Smooth muscle cell (in vitro differentiated cells): Measurements from ENCODE around the gene OSM. TPM values are rescaled to one million over a fixed set of nuclear protein-coding genes. Genes with fewer than 3 reads are reported as not detected.

Source experiments
- DNase-seq: peaks from one replicate; lab custom pipeline; 2025; ENCODE audit not compliant: unreplicated experiment; lab: John Stamatoyannopoulos, UW
- H2AFZ ChIP-seq: fragments of 200-600 bp; sonication (generic); 2 replicates; pipeline ENCODE4 v1.6.0; 2016; ENCODE audit warnings: antibody characterized with exemption, low read depth, mild to moderate bottlenecking
- H3F3A ChIP-seq: fragments of 200-600 bp; sonication (generic); 2 replicates; pipeline ENCODE4 v1.6.0; 2017; ENCODE audit warnings: antibody characterized with exemption, low read depth
- H3K27ac ChIP-seq: fragments of 200-600 bp; sonication (generic); 2 replicates; pipeline ENCODE4 v1.5.1; 2016; ENCODE audit warnings: low read depth, mild to moderate bottlenecking
- H3K27me3 ChIP-seq: fragments of 200-600 bp; sonication (generic); 2 replicates; pipeline ENCODE4 v1.6.1; 2016; ENCODE audit warnings: low read depth, mild to moderate bottlenecking
- H3K36me3 ChIP-seq: fragments of 200-600 bp; sonication (generic); 2 replicates; pipeline ENCODE4 v1.5.1; 2016; ENCODE audit warnings: low read depth
- H3K4me1 ChIP-seq: fragments of 200-600 bp; sonication (generic); 2 replicates; pipeline ENCODE4 v1.5.1; 2016; ENCODE audit warnings: low read depth
- H3K4me2 ChIP-seq: fragments of 200-600 bp; sonication (generic); 2 replicates; pipeline ENCODE4 v1.6.0; 2016; ENCODE audit warnings: mild to moderate bottlenecking
- H3K4me3 ChIP-seq: fragments of 200-600 bp; sonication (generic); 2 replicates; pipeline ENCODE4 v1.5.1; 2016; ENCODE audit warnings: mild to moderate bottlenecking
- H3K79me2 ChIP-seq: fragments of 200-600 bp; sonication (generic); 2 replicates; pipeline ENCODE4 v1.6.0; 2016; ENCODE audit warnings: low read depth, mild to moderate bottlenecking
- H3K9ac ChIP-seq: fragments of 200-600 bp; sonication (generic); 2 replicates; pipeline ENCODE4 v1.6.0; 2016; ENCODE audit warnings: low read depth
- H3K9me3 ChIP-seq: fragments of 200-600 bp; sonication (generic); replicated peaks from 2 replicates; pipeline ENCODE4 v1.5.1; 2016; ENCODE audit warnings: low read depth
- H4K20me1 ChIP-seq: fragments of 200-600 bp; sonication (generic); 2 replicates; pipeline ENCODE4 v1.6.0; 2016; ENCODE audit warnings: low read depth
- WGBS: methylation state at CpG from one replicate; pipeline ENCODE4 v1.1.7; 2016; ENCODE audit warnings: low lambda C conversion rate; 5-methylcytosine and 5-hydroxymethylcytosine counted together
- polyA plus RNA-seq: library from polyadenylated mRNA; unstranded; fragments of >200 nt; fragmentation: Nextera tagmentation; extraction: Ambion mirVana; gene quantifications from 2 replicates; pipeline ENCODE4 v1.2.1, GENCODE V29; 2016
- total RNA-seq: library from RNA; depleted of rRNA; stranded (reverse); fragments of >200 nt; gene quantifications from 2 replicates; pipeline ENCODE4 v1.2.3, GENCODE V29; 2014
- TF ChIP-seq, protein P1 (sequence below): fragments of 200-600 bp; sonication (generic); IDR thresholded peaks from 2 replicates; pipeline ENCODE4 v1.5.1; 2017; ENCODE audit warnings: borderline replicate concordance, mild to moderate bottlenecking, antibody characterized with exemption; ENCODE audit not compliant: insufficient read depth, poor library complexity, severe bottlenecking

The OSM gene
- total and polyA plus RNA-seq, 2 experiments from 2014 or later = 0.14 to 0.27 TPM

DNA sequence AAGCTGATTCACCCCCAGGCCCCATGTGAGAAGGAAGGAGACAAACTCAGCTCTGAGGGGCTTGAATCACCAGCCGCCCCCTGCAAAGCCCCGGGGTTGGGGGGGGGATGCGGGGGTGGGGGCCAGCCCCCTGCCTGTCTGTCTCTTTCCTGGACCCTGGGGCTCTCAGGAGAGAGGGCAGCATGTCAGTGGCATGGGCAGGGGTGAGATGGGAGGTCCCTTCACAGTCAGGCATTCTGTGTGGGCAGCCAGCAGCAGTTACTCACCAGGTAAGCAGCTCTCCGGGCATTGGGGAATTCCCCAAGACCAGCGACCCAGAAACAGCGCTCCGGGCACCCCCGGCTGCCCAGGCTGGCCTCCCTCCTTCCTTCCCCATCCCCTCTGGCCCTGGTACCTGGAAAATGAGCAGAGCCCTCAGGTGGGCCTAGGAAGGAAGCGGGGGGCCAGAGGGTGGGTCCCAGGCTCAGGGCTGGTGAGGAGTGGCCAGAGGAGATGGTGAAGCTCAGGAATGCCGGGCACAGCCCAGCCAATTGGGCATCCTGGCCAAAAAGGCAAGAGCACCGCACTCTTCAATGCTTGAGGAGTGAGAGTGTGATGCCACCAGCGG is 15.9 kb downstream of the OSM start:
- Histone ChIP-seq H3K9ac (peak overlapping the region; percentile 85), H3K9me3 (no peaks in the 10 kb centered on the region), H4K20me1 (no peaks in the 10 kb centered on the region), H3K27ac (peak overlapping the region; percentile 91), H3F3A (peaks cover 20% of the 10 kb centered on the region), H3K4me2 (peak overlapping the region; percentile 59), H3K36me3 (no peaks in the 10 kb centered on the region), H3K4me3 (no peak overlapping the region), H2AFZ (no peak overlapping the region), H3K79me2 (peaks cover 12% of the 10 kb centered on the region), H3K4me1 (peaks cover 20% of the 10 kb centered on the region), H3K27me3 (no peaks in the 10 kb centered on the region)
- TF ChIP-seq, protein P1, sequence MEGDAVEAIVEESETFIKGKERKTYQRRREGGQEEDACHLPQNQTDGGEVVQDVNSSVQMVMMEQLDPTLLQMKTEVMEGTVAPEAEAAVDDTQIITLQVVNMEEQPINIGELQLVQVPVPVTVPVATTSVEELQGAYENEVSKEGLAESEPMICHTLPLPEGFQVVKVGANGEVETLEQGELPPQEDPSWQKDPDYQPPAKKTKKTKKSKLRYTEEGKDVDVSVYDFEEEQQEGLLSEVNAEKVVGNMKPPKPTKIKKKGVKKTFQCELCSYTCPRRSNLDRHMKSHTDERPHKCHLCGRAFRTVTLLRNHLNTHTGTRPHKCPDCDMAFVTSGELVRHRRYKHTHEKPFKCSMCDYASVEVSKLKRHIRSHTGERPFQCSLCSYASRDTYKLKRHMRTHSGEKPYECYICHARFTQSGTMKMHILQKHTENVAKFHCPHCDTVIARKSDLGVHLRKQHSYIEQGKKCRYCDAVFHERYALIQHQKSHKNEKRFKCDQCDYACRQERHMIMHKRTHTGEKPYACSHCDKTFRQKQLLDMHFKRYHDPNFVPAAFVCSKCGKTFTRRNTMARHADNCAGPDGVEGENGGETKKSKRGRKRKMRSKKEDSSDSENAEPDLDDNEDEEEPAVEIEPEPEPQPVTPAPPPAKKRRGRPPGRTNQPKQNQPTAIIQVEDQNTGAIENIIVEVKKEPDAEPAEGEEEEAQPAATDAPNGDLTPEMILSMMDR = no peak
- 52% methylated on average over 10 of the region's 12 CpGs for WGBS
- DNase-seq = peak; percentile 38

DNA sequence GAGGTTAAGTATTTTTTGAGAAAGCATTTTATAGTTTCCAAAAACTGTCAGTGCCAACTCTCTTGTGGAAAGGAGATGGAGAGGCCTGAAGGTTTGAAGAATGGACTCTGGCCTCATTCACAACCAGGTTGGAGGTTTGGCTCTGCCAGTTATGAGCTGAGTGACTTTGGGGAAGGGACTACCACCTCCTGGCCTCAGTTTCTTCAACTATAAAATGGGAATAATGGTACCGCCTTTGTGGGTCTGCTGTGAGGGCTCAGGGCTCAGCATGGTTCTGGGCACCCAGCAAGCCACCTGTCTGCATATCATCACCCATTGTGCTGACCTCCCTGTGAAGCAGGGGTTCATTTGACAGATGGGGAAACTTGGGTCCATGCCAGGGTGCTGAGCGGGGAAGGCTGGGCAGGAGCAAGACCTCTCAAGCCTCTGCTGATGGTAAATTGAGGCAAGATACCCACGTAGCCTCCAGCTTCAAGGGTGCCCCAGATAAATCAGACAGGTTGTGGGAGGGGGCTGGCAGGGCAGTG is 16.5 kb downstream of the OSM start:
- Histone ChIP-seq H3K79me2 (peaks cover 19% of the 10 kb centered on the region), H3K9ac (peak overlapping the region; percentile 85), H3K9me3 (no peaks in the 10 kb centered on the region), H3K36me3 (no peaks in the 10 kb centered on the region), H2AFZ (no peak overlapping the region), H3K27me3 (no peaks in the 10 kb centered on the region), H3K4me3 (no peak overlapping the region), H3K4me1 (peaks cover 22% of the 10 kb centered on the region), H3K4me2 (peak overlapping the region; percentile 21), H3F3A (peaks cover 20% of the 10 kb centered on the region), H3K27ac (peak overlapping the region; percentile 91), H4K20me1 (no peaks in the 10 kb centered on the region)
- TF ChIP-seq, protein P1 = no peak
- 68% methylated on average over 3 of the region's 3 CpGs for WGBS
- no peak for DNase-seq

DNA sequence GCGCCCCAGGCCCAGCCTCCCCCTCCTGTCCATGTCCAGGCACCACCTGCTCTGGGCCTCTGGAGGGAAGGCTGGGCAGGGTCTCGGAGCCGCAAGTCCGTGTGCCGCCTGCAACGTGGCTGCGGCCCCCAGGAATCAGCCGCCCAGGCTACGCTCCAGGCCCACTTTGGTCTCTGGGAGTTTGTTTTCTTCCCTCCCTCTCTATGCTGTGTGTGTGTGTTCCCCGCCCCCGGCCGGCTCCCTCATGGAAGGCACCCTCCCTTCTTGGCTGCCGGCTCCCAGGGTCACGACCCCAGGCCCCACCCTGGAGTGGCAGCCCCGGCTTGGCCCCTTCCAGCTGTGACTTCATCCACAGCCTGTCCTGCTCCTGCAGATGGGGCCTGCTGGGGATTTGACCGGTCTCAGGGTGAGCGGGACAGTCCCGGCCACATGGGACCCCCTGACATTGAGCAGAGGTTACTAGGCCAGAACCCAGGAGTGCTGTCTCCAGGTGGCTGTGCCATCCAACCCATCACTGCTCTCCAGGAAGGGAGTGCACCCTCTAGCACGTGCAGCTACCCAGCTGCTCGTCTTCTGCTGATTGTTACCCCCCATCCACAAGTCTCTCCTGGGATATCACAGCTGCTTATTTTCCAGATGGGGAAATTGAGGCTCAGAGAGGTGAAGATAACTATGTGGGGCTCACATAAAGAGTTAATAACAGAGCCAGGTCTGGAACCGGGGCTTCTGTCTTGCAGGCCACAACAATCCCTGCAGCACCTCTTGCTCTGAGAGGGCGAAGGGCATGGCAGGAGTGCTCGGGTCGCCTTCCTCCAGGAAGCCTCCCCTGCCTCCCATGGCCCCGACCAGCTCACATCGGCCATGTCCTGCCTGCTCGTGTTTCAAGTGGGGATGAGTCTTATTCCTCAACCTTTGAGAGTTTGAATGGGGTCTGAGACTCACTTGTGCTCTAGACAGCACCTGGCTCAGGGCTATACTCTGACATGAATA is 17.3 kb downstream of the OSM start:
- Histone ChIP-seq H3K4me3 (no peak overlapping the region), H3F3A (peaks cover 20% of the 10 kb centered on the region), H3K9ac (peak overlapping the region; percentile 85)

More for the DNA sequence above, 17.3 kb downstream of the OSM start:
- H3K4me1 ChIP-seq = peaks cover 24% of the 10 kb centered on the region
- peak overlapping the region; percentile 91 for H3K27ac ChIP-seq
- H3K36me3 ChIP-seq = no peaks in the 10 kb centered on the region
- no peak overlapping the region for H2AFZ ChIP-seq
- H4K20me1 ChIP-seq = no peaks in the 10 kb centered on the region
- no peaks in the 10 kb centered on the region for H3K27me3 ChIP-seq
- TF ChIP-seq, protein P1 = no peak
- no peak overlapping the region for H3K4me2 ChIP-seq
- peaks cover 26% of the 10 kb centered on the region for H3K79me2 ChIP-seq
- DNase-seq = no peak
- WGBS = 80% methylated on average over 22 of the region's 27 CpGs
- H3K9me3 ChIP-seq = no peaks in the 10 kb centered on the region
